ENCODE data around the gene KCNQ1.

KCNQ1 gene

GRCh38 chr11:2859699-2860037 lies 414.9 kb downstream of the KCNQ1 start:
- DNase-seq (ENCODE audit: low read depth), result no peak

GRCh38 chr11:2860636-2861035 lies 415.8 kb downstream of the KCNQ1 start:
- DNase-seq (ENCODE audit: low read depth), result no peak

GRCh38 chr11:2862395-2863275 lies 417.8 kb downstream of the KCNQ1 start:
- no peak for DNase-seq (ENCODE audit: low read depth)

- no peak for DNase-seq (ENCODE audit: low read depth)
Measured at GRCh38 chr11:2863276-2863618, 418.4 kb downstream of the KCNQ1 start.

GRCh38 chr11:2864901-2865300 lies 420.1 kb downstream of the KCNQ1 start:
- DNase-seq (ENCODE audit: low read depth), result no peak

- no peak for DNase-seq (ENCODE audit: low read depth)
Measured at GRCh38 chr11:2865922-2866577, 421.2 kb downstream of the KCNQ1 start.

GRCh38 chr11:2867142-2867541 lies 422.3 kb downstream of the KCNQ1 start:
- no peak for DNase-seq (ENCODE audit: low read depth)

- DNase-seq (ENCODE audit: low read depth), result no peak
Measured at GRCh38 chr11:2867722-2868505, 423.1 kb downstream of the KCNQ1 start.

GRCh38 chr11:2868506-2869133 lies 423.8 kb downstream of the KCNQ1 start:
- DNase-seq (ENCODE audit: low read depth), result no peak

- no peak for DNase-seq (ENCODE audit: low read depth)
Measured at GRCh38 chr11:2869134-2869526, 424.3 kb downstream of the KCNQ1 start.

- no peak for DNase-seq (ENCODE audit: low read depth)
Measured at GRCh38 chr11:2869561-2870427, 425.0 kb downstream of the KCNQ1 start.

- no peak for DNase-seq (ENCODE audit: low read depth)
Measured at GRCh38 chr11:2870460-2870859, 425.7 kb downstream of the KCNQ1 start.

GRCh38 chr11:2870969-2871680 lies 426.3 kb downstream of the KCNQ1 start:
- no peak for DNase-seq (ENCODE audit: low read depth)

- DNase-seq (ENCODE audit: low read depth), result no peak
Measured at GRCh38 chr11:2874963-2875362, 430.2 kb downstream of the KCNQ1 start.

- DNase-seq (ENCODE audit: low read depth), result no peak
Measured at GRCh38 chr11:2877474-2877873, 432.7 kb downstream of the KCNQ1 start.

- DNase-seq (ENCODE audit: low read depth), result no peak
Measured at GRCh38 chr11:2878782-2879181, 434.0 kb downstream of the KCNQ1 start.

GRCh38 chr11:2880646-2881045 lies 435.8 kb downstream of the KCNQ1 start:
- no peak for DNase-seq (ENCODE audit: low read depth)

GRCh38 chr11:2881076-2881980 lies 436.5 kb downstream of the KCNQ1 start:
- no peak for DNase-seq (ENCODE audit: low read depth)

GRCh38 chr11:2881981-2882375 lies 437.2 kb downstream of the KCNQ1 start:
- no peak for DNase-seq (ENCODE audit: low read depth)

All from activated T-helper 1 cell treated with Interleukin-2 at 50 U/mL for 16 hours (primary cell).